T-helper 1 cell treated with Interleukin-12 subunit alpha and Interleukin-12 subunit beta and Interleukin-4 antibody, amounts not matched to agents 30 μg/mL and 1 μg/mL, for 36 hours (primary cell): ENCODE data around the gene PRKCE.

Experiments
- H3K27ac Mint-ChIP-seq: one replicate; pipeline ENCODE4 v1.8.0; 2021; ENCODE audit warnings: mild to moderate bottlenecking, mixed read lengths
- H3K27me3 Mint-ChIP-seq: one replicate; pipeline ENCODE4 v1.8.0; 2021; ENCODE audit warnings: low read depth, mixed read lengths
- H3K36me3 Mint-ChIP-seq: one replicate; pipeline ENCODE4 v1.8.0; 2021; ENCODE audit warnings: low read depth, mixed read lengths
- H3K4me1 Mint-ChIP-seq: one replicate; pipeline ENCODE4 v1.8.0; 2021; ENCODE audit warnings: low read depth, mixed read lengths
- H3K4me3 Mint-ChIP-seq: one replicate; pipeline ENCODE4 v1.8.0; 2021; ENCODE audit warnings: mild to moderate bottlenecking, moderate library complexity, mixed read lengths
- H3K9me3 Mint-ChIP-seq: one replicate; pipeline ENCODE4 v1.8.0; 2021; ENCODE audit warnings: mixed read lengths

PRKCE gene

DNA sequence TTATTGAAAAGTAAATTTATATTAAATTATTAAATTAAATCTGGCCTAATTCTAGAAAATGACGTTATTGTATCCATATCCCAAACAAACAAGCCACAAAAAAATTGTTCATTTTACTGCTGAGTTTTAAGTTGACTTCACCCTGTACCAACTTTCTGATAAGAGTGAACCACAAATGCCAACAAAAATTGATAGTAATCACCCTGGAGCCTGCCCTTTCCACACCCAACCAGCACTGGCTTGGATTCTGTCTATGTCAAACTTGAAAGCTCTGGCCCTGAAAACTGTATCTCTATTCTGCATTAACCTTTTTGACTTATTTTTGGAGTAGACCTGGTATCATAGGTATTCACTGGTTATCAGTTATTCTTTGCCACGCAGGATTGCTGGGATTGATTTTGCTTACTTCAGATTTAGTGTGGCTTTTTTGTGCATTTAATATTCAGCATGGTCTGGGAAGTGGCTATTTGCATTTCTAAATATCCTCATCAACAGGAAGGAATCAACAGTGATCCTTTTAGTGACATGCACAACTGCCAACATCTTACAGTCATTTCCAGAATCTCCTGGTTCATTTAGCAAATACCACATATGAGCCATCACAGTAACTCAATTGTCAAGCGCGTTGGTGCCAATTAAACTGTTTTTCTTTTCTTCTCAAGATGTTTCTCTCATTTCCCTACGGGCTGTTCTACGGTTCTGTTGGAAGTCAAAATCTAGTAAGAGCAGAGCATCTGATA lies 29.0 kb upstream of the PRKCE start:
- no peak overlapping the region for H3K27ac Mint-ChIP-seq
- no peak overlapping the region for H3K4me3 Mint-ChIP-seq
- H3K27me3 Mint-ChIP-seq, result peaks cover 17% of the 10 kb centered on the region
- no peaks in the 10 kb centered on the region for H3K36me3 Mint-ChIP-seq
- H3K9me3 Mint-ChIP-seq, result no peaks in the 10 kb centered on the region
- H3K4me1 Mint-ChIP-seq, result peaks cover 3% of the 10 kb centered on the region

DNA sequence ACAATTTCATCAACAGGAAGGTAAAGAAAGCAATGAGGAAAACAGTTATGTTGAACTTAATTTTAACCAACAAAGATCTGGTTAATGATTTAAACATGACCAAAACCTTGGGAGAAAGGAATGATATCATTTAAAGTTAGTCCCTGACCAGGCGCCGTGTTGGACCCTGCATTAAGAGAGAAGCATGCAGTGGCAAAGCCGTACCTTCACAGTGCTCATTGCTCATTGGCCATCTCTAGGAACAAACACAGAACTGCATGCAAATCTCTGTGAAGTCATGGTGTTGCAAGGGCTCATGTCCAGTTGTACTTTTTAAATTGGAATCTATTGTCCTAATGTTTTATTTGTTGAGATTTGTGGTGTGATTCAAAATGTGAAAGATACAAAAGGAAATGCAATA lies 28.4 kb upstream of the PRKCE start:
- Mint-ChIP-seq H3K27me3 (peaks cover 20% of the 10 kb centered on the region), H3K4me3 (no peak overlapping the region), H3K4me1 (peaks cover 3% of the 10 kb centered on the region), H3K36me3 (no peaks in the 10 kb centered on the region), H3K27ac (no peak overlapping the region), H3K9me3 (no peaks in the 10 kb centered on the region)

DNA sequence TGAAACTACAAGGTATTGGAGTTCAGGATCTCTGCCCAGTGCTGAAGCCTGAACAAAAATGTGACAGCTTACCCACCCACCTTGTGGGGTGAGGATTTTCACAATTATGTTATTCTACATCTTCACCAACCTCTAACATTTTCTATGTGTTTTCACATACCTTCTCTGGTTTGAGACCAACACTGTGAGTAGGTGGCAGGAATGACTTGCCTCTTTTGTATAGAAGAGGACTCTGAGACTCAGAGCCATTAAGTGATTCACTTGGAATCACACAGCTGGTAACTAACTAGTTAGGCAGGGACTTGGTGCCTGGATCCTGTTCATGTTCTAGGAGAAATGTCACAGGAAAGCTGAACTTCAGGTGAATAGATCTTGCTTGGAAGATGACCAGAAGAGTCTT lies 25.7 kb upstream of the PRKCE start:
- H3K36me3 Mint-ChIP-seq, result no peaks in the 10 kb centered on the region
- H3K9me3 Mint-ChIP-seq, result no peaks in the 10 kb centered on the region
- no peak overlapping the region for H3K27ac Mint-ChIP-seq
- no peak overlapping the region for H3K4me3 Mint-ChIP-seq
- peaks cover 3% of the 10 kb centered on the region for H3K4me1 Mint-ChIP-seq
- H3K27me3 Mint-ChIP-seq, result peaks cover 22% of the 10 kb centered on the region

DNA sequence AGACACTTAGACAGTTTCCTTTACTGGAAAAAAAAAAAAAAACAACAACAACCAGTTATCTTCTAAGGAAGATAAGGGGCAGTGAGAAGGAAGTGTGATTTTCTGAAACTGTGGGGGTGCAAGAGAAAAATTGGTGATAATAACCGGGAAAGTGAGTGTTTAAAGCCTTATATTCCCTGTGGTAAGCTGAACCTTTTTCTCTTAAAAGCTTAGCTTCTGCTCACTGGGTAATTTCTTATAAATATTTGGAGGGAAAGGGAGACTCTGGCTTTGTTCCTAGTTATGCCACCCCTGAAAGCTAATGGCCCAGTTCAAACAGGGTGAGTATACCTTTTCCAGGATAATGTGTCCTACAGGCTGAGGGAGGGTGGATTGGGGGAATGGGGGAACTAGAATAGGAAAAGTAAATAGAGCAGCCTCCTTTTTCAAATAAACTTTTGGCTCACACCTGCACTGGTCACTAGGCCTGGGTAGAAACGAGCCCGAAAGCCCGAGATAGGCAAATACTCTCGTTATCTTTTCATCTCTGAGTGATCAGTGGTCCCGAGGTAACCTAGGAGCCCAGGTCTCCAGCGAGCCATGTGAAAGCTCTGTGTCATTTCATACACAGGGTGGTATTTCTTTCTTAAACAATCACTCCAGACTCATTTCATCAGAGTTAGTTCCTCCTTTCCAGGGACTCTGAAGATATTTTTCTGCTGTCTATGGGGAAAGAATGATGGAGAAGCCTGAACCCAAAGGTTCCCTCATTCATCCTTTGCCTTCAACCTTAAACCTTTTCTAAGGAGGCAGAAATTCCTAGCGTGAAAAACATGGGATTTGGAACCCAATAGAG lies 24.9 kb upstream of the PRKCE start:
- Mint-ChIP-seq H3K4me3 (no peak overlapping the region), H3K9me3 (no peaks in the 10 kb centered on the region), H3K36me3 (no peaks in the 10 kb centered on the region), H3K4me1 (peaks cover 3% of the 10 kb centered on the region), H3K27ac (no peak overlapping the region), H3K27me3 (peaks cover 29% of the 10 kb centered on the region)

DNA sequence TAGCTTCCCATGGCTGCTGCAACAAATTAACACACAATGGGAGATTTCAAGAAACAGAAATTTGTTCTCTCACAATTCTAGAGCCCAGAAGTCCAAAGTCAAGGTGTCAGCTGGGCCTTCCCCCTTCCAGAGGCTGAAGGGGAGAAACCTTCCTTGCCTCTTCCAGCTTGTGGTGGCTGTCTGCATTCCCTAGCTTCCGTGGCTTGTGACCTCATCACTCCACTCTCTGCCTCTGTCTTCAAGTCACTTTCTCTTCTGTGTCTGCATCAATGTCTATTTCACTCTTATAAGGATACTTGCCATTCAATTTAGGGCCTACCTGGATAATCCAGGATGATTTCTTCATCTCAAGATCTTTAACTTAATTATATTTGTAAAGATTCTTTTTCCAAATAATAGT lies 23.6 kb upstream of the PRKCE start:
- no peak overlapping the region for H3K4me3 Mint-ChIP-seq
- no peaks in the 10 kb centered on the region for H3K9me3 Mint-ChIP-seq
- peaks cover 39% of the 10 kb centered on the region for H3K27me3 Mint-ChIP-seq
- H3K4me1 Mint-ChIP-seq, result peaks cover 3% of the 10 kb centered on the region
- H3K36me3 Mint-ChIP-seq, result no peaks in the 10 kb centered on the region
- no peak overlapping the region for H3K27ac Mint-ChIP-seq

DNA sequence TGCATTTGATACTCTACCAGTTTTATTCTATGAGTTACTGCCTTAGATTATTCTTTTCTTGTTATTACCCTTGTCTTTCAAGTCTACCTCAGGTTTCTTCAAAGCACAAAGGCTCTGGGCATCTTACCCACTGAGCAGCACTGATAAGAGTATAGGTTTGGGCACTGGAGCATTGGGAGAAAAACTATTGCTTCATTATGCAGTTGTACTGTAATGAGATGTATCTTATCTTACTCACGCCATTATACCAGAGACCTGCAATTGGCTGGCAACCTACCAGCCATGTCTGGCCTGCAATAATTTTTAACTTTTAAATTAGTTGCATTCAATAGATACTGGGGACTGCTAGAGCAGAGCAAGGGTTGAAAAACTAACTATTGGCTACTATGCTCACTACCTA lies 21.5 kb upstream of the PRKCE start:
- H3K27ac Mint-ChIP-seq, result no peak overlapping the region
- peaks cover 3% of the 10 kb centered on the region for H3K4me1 Mint-ChIP-seq
- no peak overlapping the region for H3K4me3 Mint-ChIP-seq
- no peaks in the 10 kb centered on the region for H3K36me3 Mint-ChIP-seq
- peaks cover 49% of the 10 kb centered on the region for H3K27me3 Mint-ChIP-seq
- no peaks in the 10 kb centered on the region for H3K9me3 Mint-ChIP-seq

DNA sequence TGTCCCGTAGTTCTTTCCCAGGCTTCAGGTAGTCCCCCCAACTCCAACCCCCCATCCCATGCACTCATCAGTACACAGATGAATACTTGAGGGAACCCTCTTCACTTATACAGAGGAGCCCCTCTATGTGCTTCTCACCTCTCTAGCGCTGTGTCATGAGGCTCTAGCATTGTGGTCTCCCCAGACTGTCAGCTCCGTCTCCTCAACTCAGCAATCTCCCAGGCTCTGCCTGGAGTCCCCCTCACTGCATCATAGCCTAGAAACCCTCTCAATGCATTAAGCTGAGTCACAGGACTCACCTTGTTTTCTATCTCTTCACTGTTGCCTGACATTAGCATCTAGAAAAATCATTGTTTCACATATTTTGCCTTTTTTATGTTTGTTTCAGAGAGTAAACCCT lies 20.2 kb upstream of the PRKCE start:
- Mint-ChIP-seq H3K4me3 (no peak overlapping the region), H3K9me3 (no peaks in the 10 kb centered on the region), H3K36me3 (no peaks in the 10 kb centered on the region), H3K27me3 (peaks cover 52% of the 10 kb centered on the region), H3K27ac (no peak overlapping the region), H3K4me1 (no peaks in the 10 kb centered on the region)

DNA sequence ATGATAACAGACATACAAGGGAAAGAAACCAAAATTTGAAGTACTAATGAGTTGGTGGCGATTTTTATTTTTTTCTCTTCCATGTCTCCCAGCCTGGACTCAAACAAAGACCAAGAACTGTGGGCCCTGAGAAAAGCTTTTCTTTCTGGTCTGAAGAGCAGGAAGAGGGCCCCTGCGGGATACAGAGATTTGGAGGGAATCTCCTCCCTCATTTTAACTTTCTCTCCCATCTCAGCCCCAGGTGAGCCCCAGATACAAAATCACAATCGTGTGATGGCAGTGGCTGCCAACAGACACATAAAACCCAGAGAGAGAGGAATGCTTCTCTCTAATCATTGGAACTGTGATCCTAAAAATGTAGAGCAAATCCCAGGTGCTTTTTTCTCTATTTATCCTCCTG lies 19.5 kb upstream of the PRKCE start:
- no peak overlapping the region for H3K4me3 Mint-ChIP-seq
- no peaks in the 10 kb centered on the region for H3K9me3 Mint-ChIP-seq
- H3K4me1 Mint-ChIP-seq, result no peaks in the 10 kb centered on the region
- no peak overlapping the region for H3K27ac Mint-ChIP-seq
- H3K36me3 Mint-ChIP-seq, result no peaks in the 10 kb centered on the region
- H3K27me3 Mint-ChIP-seq, result peaks cover 52% of the 10 kb centered on the region

DNA sequence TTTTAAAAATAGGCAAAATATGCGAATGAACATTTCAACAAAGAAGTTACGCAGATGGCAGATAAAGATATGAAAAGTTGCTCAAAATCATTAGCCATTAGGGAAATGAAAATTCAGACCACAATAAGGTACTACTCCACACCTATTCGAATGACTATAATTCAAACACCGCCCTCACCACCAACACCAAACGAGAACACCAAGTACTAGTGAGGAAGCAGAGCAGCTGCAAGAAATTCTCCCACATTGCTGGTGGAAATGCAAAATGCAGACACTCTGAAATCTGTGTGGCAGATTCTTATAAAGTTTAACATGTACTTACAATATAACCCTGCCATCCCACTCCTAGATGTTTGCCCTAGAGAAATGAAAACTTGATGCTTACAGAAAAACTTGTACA lies 17.3 kb upstream of the PRKCE start:
- Mint-ChIP-seq H3K36me3 (no peaks in the 10 kb centered on the region), H3K27me3 (peaks cover 59% of the 10 kb centered on the region), H3K4me1 (peaks cover 4% of the 10 kb centered on the region), H3K9me3 (no peaks in the 10 kb centered on the region), H3K27ac (no peak overlapping the region), H3K4me3 (no peak overlapping the region)

DNA sequence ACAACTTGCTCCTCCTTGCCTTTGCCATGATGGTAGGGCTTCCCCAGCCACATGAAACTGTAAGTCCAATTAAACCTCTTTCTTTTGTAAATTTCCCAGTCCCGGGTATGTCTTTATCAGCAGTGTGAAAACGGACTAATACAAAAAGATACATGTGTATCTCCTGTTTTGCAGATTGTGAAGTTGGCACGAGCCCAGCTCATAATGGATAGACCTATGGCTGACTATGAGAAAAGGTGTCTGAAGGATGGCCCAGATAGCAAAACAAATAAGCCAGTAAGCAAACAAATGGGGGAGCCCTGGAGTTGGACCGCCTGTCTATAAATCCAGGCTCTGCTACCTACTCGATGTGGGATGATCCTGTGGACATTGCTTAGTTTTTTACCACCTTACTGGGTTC lies 15.5 kb upstream of the PRKCE start:
- Mint-ChIP-seq H3K4me1 (peaks cover 5% of the 10 kb centered on the region), H3K27me3 (peaks cover 63% of the 10 kb centered on the region), H3K27ac (no peak overlapping the region), H3K36me3 (no peaks in the 10 kb centered on the region), H3K9me3 (no peaks in the 10 kb centered on the region), H3K4me3 (no peak overlapping the region)

DNA sequence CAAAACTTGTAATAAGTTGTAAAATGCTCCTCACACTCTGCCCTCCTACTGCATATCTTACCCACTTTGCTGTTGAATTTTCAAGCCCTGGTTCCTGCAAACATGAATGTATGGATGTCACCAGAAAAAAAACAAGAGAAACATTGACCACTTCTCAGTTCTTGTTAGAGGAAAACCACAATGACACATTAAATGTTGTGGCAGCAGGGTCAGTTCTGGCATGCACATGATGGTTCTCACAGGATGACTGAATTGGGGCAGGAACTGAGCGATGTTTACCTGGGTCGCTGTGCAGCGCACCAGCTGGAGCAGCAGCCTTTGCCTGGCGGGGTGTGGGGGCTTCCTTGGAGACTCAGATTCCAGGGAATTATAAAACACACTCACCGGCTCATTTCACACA lies 14.0 kb upstream of the PRKCE start:
- H3K36me3 Mint-ChIP-seq, result no peaks in the 10 kb centered on the region
- peaks cover 8% of the 10 kb centered on the region for H3K4me1 Mint-ChIP-seq
- peaks cover 65% of the 10 kb centered on the region for H3K27me3 Mint-ChIP-seq
- no peak overlapping the region for H3K27ac Mint-ChIP-seq
- H3K9me3 Mint-ChIP-seq, result no peaks in the 10 kb centered on the region
- no peak overlapping the region for H3K4me3 Mint-ChIP-seq

DNA sequence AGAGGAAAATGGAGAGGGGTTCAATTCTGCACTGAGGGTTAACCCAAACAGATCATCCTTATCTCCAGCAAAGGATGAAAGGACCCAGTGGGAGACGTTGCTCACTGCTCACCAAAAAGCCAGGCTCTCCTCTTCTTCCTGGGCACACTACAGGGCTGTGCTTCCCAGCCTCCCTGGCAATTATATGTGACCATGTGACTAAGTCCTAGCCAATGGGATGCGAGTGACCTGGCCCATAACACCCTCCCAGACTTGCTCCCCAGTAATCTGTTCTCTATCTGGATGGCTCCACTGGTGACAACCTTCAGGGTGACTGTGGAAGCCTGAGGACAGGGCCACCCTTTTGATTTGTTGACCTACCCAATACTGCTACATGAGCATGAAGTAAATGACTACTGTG lies 10.9 kb upstream of the PRKCE start:
- Mint-ChIP-seq H3K9me3 (no peaks in the 10 kb centered on the region), H3K27ac (no peak overlapping the region), H3K4me3 (no peak overlapping the region), H3K27me3 (peaks cover 63% of the 10 kb centered on the region), H3K4me1 (peaks cover 10% of the 10 kb centered on the region), H3K36me3 (no peaks in the 10 kb centered on the region)

DNA sequence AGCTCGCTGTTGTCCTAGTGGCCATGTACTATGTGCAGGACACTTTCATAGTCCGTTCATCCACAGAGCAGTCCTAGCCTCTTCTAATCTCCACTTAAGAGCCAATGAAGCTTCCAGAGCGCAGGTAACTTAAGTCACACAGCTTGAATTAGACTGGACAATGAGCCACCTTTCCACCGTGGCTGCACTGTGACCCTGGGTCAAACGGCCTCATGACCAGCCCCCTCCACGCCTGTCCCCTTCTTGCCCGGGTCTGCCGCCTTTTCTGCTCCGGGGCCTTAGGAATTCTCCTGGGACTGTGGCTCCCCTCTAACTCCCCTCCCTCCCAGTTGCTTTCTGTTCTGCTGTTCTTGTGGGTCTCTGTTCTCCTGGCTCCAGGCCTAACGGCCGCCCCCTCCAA lies 8.4 kb upstream of the PRKCE start:
- H3K9me3 Mint-ChIP-seq, result no peaks in the 10 kb centered on the region
- H3K36me3 Mint-ChIP-seq, result no peaks in the 10 kb centered on the region
- H3K27ac Mint-ChIP-seq, result no peak overlapping the region
- peaks cover 56% of the 10 kb centered on the region for H3K27me3 Mint-ChIP-seq
- H3K4me3 Mint-ChIP-seq, result peak overlapping the region; percentile 65
- peaks cover 6% of the 10 kb centered on the region for H3K4me1 Mint-ChIP-seq

DNA sequence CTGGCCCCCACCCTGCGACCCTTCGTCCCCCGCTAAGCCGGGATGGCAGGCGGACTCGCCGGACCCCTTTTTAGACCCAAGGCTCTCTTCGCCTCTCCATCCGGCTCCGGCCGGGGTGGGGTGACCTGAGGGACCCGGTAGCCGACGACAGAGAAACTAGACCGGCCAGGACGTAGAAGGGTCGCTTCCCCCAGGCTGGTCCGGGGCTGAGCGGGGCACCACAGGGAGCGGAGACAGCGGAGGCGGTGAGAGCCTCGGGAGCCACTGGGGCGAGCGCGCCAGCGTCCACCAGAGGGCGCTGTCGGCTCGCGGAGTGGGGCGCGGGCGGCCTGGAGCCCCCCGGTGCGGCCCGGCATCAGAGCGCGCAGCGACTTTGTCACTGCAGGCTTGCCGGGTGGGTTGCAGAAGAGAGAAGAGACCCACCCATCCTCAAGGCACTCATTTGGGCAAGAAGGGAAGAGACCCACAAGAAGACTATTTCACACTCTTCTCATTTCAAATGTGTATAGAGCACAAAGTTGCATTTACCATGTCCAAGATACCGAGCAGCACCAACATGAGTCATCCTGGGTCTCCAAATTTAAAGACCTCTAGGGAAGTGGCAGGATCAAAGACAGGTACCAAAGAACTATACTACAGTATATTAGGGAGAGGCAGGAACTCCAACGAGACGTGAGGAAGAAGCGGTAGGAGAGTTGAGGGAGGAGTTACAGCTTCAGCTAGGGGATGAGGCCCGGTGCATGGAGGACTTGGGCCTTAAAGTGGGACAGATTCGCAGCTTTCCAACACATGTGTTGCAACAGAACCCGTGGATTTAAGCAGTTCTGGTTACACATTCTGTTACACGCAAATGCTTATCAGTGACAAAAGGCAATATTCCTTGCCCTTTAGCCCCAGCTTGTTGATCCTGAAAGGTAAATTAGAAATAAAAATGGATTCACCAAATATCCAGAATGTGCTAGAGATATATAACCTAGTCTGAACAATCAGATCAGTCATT lies 7.6 kb upstream of the PRKCE start:
- peaks cover 6% of the 10 kb centered on the region for H3K4me1 Mint-ChIP-seq
- no peaks in the 10 kb centered on the region for H3K9me3 Mint-ChIP-seq
- H3K27me3 Mint-ChIP-seq, result peaks cover 53% of the 10 kb centered on the region
- no peak overlapping the region for H3K27ac Mint-ChIP-seq
- peak overlapping the region; percentile 65 for H3K4me3 Mint-ChIP-seq
- H3K36me3 Mint-ChIP-seq, result no peaks in the 10 kb centered on the region
